GM19099 (cell line): ENCODE measurements around the gene ARHGAP10.

Source experiments
- POLR2A ChIP-seq: IDR thresholded peaks from 3 replicates; pipeline ENCODE4 v1.6.1; 2011; ENCODE audit warnings: low read depth; ENCODE audit not compliant: insufficient read length; ENCODE audit errors: extremely low read depth

ARHGAP10 gene

GRCh38 chr4:148095346-148095923 is 363.5 kb downstream of the ARHGAP10 start:
- TF ChIP-seq POLR2A, result no peak

GRCh38 chr4:148097801-148098200 is 365.9 kb downstream of the ARHGAP10 start:
- TF ChIP-seq POLR2A, result no peak

GRCh38 chr4:148101235-148101634 is 369.3 kb downstream of the ARHGAP10 start:
- no peak for TF ChIP-seq POLR2A

- TF ChIP-seq POLR2A, result no peak
Observed at GRCh38 chr4:148101790-148102189, 369.9 kb downstream of the ARHGAP10 start.

GRCh38 chr4:148103597-148104355 is 371.9 kb downstream of the ARHGAP10 start:
- no peak for TF ChIP-seq POLR2A

- no peak for TF ChIP-seq POLR2A
Observed at GRCh38 chr4:148108766-148109165, 376.9 kb downstream of the ARHGAP10 start.

GRCh38 chr4:148109216-148109615 is 377.3 kb downstream of the ARHGAP10 start:
- no peak for TF ChIP-seq POLR2A

GRCh38 chr4:148110169-148110568 is 378.3 kb downstream of the ARHGAP10 start:
- no peak for TF ChIP-seq POLR2A

GRCh38 chr4:148112231-148112982 is 380.5 kb downstream of the ARHGAP10 start:
- no peak for TF ChIP-seq POLR2A

- TF ChIP-seq POLR2A, result no peak
Observed at GRCh38 chr4:148114436-148114835, 382.5 kb downstream of the ARHGAP10 start.

- no peak for TF ChIP-seq POLR2A
Observed at GRCh38 chr4:148116264-148116663, 384.4 kb downstream of the ARHGAP10 start.

GRCh38 chr4:148116969-148117368 is 385.1 kb downstream of the ARHGAP10 start:
- TF ChIP-seq POLR2A, result no peak

- no peak for TF ChIP-seq POLR2A
Observed at GRCh38 chr4:148118179-148118578, 386.3 kb downstream of the ARHGAP10 start.

- TF ChIP-seq POLR2A, result no peak
Observed at GRCh38 chr4:148118633-148119032, 386.7 kb downstream of the ARHGAP10 start.

GRCh38 chr4:148120216-148120615 is 388.3 kb downstream of the ARHGAP10 start:
- no peak for TF ChIP-seq POLR2A
